GM18907 (cell line): ENCODE data around the gene SMIM1.
"Not testable (repeated sequence)": the region's sequence is repeated elsewhere in the genome, so short reads cannot be mapped to it uniquely, and the experiment has no call there.

Experiments used
- ATAC-seq: cut with Tn5 transposase; IDR thresholded peaks from one replicate; pipeline ENCODE4 v1.9.1; 2021; ENCODE audit warnings: mild to moderate bottlenecking, moderate library complexity; ENCODE audit not compliant: unreplicated experiment

The SMIM1 gene

GRCh38 chr1:3772715-3773571 is at the start of gene SMIM1:
SMIM1 (plus strand) TSS chr1:3772749; CDS start chr1:3775374, 2,625 bp downstream.
- no peak for ATAC-seq

- no peak for ATAC-seq
These were observed 49.7 kb upstream of the SMIM1 start for GRCh38 chr1:3722846-3723245.

DNA sequence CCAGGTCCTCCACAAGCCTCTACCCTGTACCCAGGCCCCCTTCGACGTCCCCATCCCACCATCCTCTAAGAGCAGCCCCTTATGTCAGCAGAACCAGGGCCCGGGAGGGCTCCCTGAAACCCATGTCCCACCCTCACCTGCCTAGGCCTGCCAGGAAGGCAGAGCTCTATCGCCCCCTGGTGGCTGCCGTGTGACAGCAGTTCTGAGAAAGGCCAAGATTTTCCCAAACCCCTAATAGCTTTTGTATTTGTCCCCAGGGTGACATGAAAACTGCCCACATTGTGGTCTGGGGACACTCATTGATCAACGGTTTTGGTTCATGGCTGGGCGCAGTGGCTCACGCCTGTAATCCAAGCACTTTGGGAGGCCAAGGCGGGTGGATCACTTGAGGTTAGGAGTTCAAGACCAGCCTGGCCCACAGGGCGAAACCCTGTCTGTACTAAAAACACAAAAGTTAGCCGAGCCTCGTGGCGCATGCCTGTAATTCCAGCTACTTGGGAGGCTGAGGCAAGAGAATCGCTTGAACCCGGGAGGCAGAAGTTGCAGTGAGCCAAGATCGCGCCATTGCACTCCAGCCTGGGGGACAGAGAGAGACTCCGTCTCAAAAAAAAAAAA is 48.0 kb upstream of the SMIM1 start:
- ATAC-seq, result not testable (repeated sequence)

DNA sequence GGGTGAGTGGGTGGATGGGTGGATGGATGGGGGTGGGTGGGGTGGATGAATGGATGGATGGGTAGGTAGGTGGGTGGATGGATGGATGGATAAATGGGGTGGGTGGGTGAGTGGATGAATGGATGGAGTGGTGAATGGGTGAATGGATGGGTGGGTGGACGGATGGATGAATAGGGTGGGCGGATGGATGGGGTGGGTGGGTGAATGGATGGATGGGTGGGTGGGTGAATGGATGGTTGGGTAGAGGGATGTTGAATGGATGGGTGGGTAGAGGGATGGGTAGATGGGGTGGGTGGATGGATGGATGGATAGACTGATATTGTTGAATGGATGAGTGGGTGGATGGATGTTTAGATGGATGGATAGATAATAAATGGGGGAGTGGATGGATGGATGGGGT is 47.2 kb upstream of the SMIM1 start:
- no peak for ATAC-seq

- no peak for ATAC-seq
These were observed 45.3 kb upstream of the SMIM1 start for GRCh38 chr1:3727042-3727824.

DNA sequence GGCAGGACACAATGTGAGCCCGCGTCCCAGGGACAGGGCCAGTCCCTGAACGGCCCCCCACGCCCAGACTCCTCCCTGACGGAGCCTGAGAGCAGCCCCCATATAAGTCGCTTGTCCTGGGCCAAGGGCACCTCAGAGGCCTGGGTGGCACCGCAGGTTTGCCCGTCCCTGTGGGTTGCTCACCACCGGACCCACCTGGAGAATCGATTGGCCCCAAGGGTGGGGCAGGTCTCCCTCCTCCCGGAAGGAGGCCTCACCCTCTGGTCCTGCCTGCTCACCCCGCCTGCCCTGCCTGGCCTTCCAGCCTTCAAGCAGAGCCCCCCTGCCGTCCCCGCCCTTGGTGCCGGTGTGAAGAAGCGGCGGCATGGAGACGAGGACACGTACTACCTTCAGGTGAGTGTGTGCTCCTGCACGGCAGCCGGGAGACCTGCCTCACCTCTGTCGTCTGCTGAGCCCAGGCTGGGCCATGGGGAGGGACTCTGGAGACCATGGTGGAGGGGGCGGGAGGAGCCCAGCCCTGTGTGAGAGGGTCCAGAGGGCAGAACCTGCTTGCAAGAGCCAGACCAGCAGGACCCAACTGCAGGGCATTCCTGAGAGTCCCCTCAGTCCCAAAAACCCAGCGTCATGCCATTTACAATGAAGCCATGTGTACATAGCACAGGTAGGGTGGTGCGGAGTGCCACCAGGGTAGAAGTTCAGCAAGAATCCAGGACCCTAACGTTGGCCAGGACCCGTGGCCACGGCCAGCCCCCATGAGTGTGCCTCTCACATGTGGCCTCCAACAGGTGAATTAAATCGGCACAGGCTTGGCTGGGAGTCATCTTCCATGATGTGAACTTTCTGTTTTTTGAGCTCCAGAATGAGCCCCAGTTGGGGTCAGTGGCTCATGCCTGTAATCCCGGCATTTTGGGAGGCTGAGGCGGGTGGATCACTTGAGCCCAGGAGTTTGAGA is 44.4 kb upstream of the SMIM1 start:
- no peak for ATAC-seq

DNA sequence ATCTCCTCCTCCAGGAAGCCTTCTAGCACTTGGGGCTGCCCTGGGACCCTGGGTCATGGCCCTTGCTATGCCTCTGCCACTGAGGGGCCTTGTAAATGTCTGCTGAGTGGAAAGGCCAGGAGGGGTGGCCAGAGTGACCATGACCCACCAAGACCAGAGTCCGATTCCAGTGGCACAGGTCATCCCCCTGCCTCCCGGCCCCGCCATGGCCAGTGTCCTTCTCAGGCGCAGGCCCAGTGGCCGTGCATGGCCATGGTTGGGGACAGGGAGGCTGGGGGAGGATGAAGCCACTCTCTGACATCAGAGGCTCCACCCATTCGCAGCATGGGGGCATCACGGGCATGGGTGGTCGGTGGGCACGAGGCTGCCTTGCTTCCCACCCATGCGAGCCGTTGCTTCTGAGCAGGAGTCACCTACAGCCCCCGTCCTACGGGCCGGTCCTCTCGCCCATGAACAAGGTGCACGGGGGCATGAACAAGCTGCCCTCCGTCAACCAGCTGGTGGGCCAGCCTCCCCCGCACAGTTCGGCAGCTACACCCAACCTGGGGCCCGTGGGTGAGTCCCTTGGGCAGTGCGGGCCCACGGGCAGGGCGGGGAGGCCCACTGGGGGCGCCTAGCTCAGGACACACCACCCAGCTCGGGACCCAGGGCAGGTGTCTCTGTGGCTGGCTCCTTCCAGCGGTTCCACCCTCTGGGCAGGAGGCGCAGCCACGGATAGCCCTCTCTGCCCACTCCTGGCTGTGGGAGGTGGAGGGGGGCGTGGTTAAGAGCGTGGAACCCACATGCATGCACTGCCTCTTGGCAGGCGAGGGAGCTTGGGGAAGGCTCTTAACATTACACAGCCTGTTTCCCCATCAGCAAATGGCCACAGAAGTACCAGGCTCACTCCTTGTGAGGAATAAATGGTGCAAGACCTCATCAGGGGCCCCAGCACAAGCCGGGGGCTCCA is 42.7 kb upstream of the SMIM1 start:
- ATAC-seq, result no peak

- no peak for ATAC-seq
These were observed 41.9 kb upstream of the SMIM1 start for GRCh38 chr1:3730543-3731247.

GRCh38 chr1:3731583-3732433 is 40.7 kb upstream of the SMIM1 start:
- ATAC-seq, result no peak

- no peak for ATAC-seq
These were observed 40.0 kb upstream of the SMIM1 start for GRCh38 chr1:3732434-3733093.

DNA sequence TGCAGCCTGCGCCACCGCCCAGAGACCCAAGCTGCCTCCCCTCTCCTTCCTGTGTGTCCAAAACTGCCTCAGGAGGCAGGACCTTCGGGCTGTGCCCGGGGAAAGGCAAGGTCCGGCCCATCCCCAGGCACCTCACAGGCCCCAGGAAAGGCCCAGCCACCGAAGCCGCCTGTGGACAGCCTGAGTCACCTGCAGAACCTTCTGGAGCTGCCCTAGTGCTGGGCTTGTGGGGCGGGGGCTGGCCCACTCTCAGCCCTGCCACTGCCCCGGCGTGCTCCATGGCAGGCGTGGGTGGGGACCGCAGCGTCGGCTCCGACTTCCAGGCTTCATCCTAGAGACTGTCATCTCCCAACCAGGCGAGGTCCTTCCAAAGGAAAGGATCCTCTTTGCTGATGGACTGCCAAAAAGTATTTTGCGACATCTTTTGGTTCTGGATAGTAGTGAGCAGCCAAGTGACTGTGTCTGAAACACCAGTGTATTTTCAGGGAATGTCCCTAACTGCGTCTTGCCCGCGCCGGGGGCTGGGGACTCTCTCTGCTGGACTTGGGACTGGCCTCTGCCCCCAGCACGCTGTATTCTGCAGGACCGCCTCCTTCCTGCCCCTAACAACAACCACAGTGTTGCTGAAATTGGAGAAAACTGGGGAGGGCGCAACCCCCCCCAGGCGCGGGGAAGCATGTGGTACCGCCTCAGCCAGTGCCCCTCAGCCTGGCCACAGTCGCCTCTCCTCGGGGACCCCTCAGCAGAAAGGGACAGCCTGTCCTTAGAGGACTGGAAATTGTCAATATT is 39.3 kb upstream of the SMIM1 start:
- ATAC-seq, result no peak

- no peak for ATAC-seq
These were observed 38.5 kb upstream of the SMIM1 start for GRCh38 chr1:3733883-3734589.

- no peak for ATAC-seq
These were observed 37.9 kb upstream of the SMIM1 start for GRCh38 chr1:3734602-3735001.

- no peak for ATAC-seq
These were observed 37.4 kb upstream of the SMIM1 start for GRCh38 chr1:3735027-3735681.

DNA sequence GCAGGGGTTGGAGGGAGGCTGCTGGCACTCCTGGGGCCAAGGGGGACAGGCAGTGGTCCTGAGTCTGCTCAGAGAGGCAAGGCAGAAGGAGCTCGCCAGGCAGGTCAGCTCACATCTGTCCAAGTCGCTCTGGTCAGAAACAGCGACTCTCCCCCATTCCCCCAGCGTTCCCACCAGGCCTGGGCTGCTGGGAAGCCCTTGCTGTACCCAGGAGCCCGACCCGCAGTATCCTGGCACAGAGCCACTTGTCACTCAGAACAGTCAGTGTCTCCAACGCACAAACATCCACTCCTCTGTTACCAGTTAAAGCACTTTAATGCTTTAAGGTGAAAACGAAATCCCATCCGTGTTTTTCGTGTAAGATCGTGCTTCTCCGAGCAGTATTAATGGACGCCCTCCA is 36.9 kb upstream of the SMIM1 start:
- ATAC-seq, result no peak
